GM23338 (cell line): ENCODE measurements around the gene FAM53A. TPM values are rescaled to one million over a fixed set of nuclear protein-coding genes. Genes with fewer than 3 reads are reported as not detected.

Source experiments
- ATAC-seq: fragments of 200-7000 bp; cut with Tn5 transposase; 3 replicates; pipeline ENCODE4 v1.9.1; 2020
- DNase-seq: peaks from one replicate; pipeline ENCODE4 v3.0.0-alpha.2; 2015; ENCODE audit warnings: low spot score
- H2AFZ ChIP-seq: fragments of 200-600 bp; sonication (generic); 2 replicates; pipeline ENCODE4 v1.8.0; 2016; ENCODE audit warnings: antibody characterized with exemption, mild to moderate bottlenecking, moderate library complexity
- H3F3A ChIP-seq: fragments of 200-600 bp; sonication (generic); replicated peaks from 2 replicates; pipeline ENCODE4 v1.8.0; 2017; ENCODE audit warnings: antibody characterized with exemption, mixed run types, low read depth
- H3K27ac ChIP-seq: fragments of 200-600 bp; sonication (generic); 2 replicates; pipeline ENCODE4 v1.6.1; 2016; ENCODE audit warnings: low read depth
- H3K27me3 ChIP-seq: fragments of 200-600 bp; sonication (generic); 2 replicates; pipeline ENCODE4 v1.8.0; 2016; ENCODE audit warnings: mild to moderate bottlenecking, mixed run types, moderate library complexity; ENCODE audit not compliant: insufficient read depth
- H3K36me3 ChIP-seq: fragments of 200-600 bp; sonication (generic); 2 replicates; pipeline ENCODE4 v1.8.0; 2016; ENCODE audit warnings: mild to moderate bottlenecking; ENCODE audit not compliant: insufficient read depth
- H3K4me1 ChIP-seq: fragments of 200-600 bp; sonication (generic); 2 replicates; pipeline ENCODE4 v1.8.0; 2016; ENCODE audit warnings: mild to moderate bottlenecking, moderate library complexity; ENCODE audit not compliant: insufficient read depth
- H3K4me2 ChIP-seq: fragments of 200-600 bp; sonication (generic); 2 replicates; pipeline ENCODE4 v1.7.1; 2017; ENCODE audit warnings: mixed run types
- H3K4me3 ChIP-seq: fragments of 200-600 bp; sonication (generic); 2 replicates; pipeline ENCODE4 v1.6.1; 2016; ENCODE audit warnings: mixed run types
- H3K79me2 ChIP-seq: fragments of 200-600 bp; sonication (generic); replicated peaks from 2 replicates; pipeline ENCODE4 v1.8.0; 2017; ENCODE audit warnings: mild to moderate bottlenecking; ENCODE audit not compliant: insufficient read depth
- H3K9me2 ChIP-seq: fragments of 200-600 bp; sonication (generic); 2 replicates; pipeline ENCODE4 v1.8.0; 2017; ENCODE audit not compliant: insufficient read depth
- H4K20me1 ChIP-seq: fragments of 200-600 bp; sonication (generic); replicated peaks from 2 replicates; pipeline ENCODE4 v1.8.0; 2017; ENCODE audit warnings: mild to moderate bottlenecking; ENCODE audit not compliant: insufficient read depth
- H3K27ac Mint-ChIP-seq: 2 replicates; pipeline ENCODE4 v1.8.0; 2020; ENCODE audit warnings: inconsistent platforms, mild to moderate bottlenecking, moderate library complexity, mixed read lengths
- H3K27me3 Mint-ChIP-seq: 3 replicates; pipeline ENCODE4 v1.8.0; 2022; ENCODE audit warnings: low read depth, mild to moderate bottlenecking, moderate library complexity, mixed read lengths, inconsistent platforms; ENCODE audit not compliant: insufficient read depth, poor library complexity
- H3K36me3 Mint-ChIP-seq: 3 replicates; pipeline ENCODE4 v1.8.0; 2021; ENCODE audit warnings: low read depth, mild to moderate bottlenecking, inconsistent platforms, moderate library complexity, mixed read lengths
- H3K4me1 Mint-ChIP-seq: 3 replicates; pipeline ENCODE4 v1.8.0; 2020; ENCODE audit warnings: mild to moderate bottlenecking, inconsistent platforms, mixed read lengths
- H3K4me3 Mint-ChIP-seq: 3 replicates; pipeline ENCODE4 v1.8.0; 2021; ENCODE audit warnings: moderate library complexity, mild to moderate bottlenecking, inconsistent platforms, mixed read lengths
- H3K9me3 Mint-ChIP-seq: 3 replicates; pipeline ENCODE4 v1.8.0; 2020; ENCODE audit warnings: moderate library complexity, mild to moderate bottlenecking, inconsistent platforms, mixed read lengths
- CREB1 ChIP-seq: fragments of 250-450 bp; sonication (Bioruptor Pico); IDR thresholded peaks from 2 replicates; pipeline ENCODE4 v1.5.0; 2020; ENCODE audit warnings: low read depth, mild to moderate bottlenecking, moderate library complexity
- CTCF ChIP-seq, 2 experiments: fragments of 200-600 bp in 1 of 2; sonication (generic) in 1 of 2; conservative IDR thresholded peaks; 2 replicates each; pipeline versions ENCODE4 v1.5.1 to v1.6.1; 2016 to 2017; ENCODE audit warnings: antibody characterized with exemption in 2 of 2, low read depth in 2 of 2, mild to moderate bottlenecking in 2 of 2, moderate library complexity in 1 of 2
- ETS1 ChIP-seq: IDR thresholded peaks from 2 replicates; pipeline ENCODE4 v1.6.1; 2016; ENCODE audit warnings: antibody characterized with exemption
- EZH2 ChIP-seq: fragments of 200-600 bp; sonication (generic); IDR thresholded peaks from one replicate; pipeline ENCODE4 v1.8.0; 2017; ENCODE audit warnings: antibody characterized with exemption, mild to moderate bottlenecking, low read depth; ENCODE audit not compliant: unreplicated experiment
- EZH2phosphoT487 ChIP-seq: fragments of 200-600 bp; sonication (generic); IDR thresholded peaks from one replicate; pipeline ENCODE4 v1.8.1; 2018; ENCODE audit warnings: antibody characterized with exemption; ENCODE audit not compliant: unreplicated experiment
- JUNB ChIP-seq: IDR thresholded peaks from one replicate; pipeline ENCODE4 v1.6.1; 2016; ENCODE audit warnings: antibody characterized with exemption; ENCODE audit not compliant: unreplicated experiment
- NANOG ChIP-seq: IDR thresholded peaks from 2 replicates; pipeline ENCODE4 v1.6.1; 2016; ENCODE audit warnings: antibody characterized with exemption, borderline replicate concordance
- POLR2AphosphoS5 ChIP-seq: IDR thresholded peaks from 2 replicates; pipeline ENCODE4 v1.6.1; 2016; ENCODE audit warnings: antibody characterized with exemption, low read depth
- REST ChIP-seq: IDR thresholded peaks from one replicate; pipeline ENCODE4 v1.6.1; 2018; ENCODE audit warnings: antibody characterized with exemption; ENCODE audit not compliant: unreplicated experiment
- STAT1 ChIP-seq: IDR thresholded peaks from one replicate; pipeline ENCODE4 v1.6.1; 2016; ENCODE audit warnings: antibody characterized with exemption; ENCODE audit not compliant: unreplicated experiment
- ZNF114 ChIP-seq: fragments of 250-450 bp; sonication (Bioruptor Pico); IDR thresholded peaks from 2 replicates; pipeline ENCODE4 v1.5.0; 2020; ENCODE audit warnings: mild to moderate bottlenecking, moderate library complexity
- ZNF331 ChIP-seq: fragments of 250-450 bp; sonication (Bioruptor Pico); IDR thresholded peaks from 2 replicates; pipeline ENCODE4 v1.5.0; 2020; ENCODE audit warnings: low read depth, mild to moderate bottlenecking, moderate library complexity
- polyA plus RNA-seq: library from polyadenylated mRNA; unstranded; fragments of >200 nt; fragmentation: Nextera tagmentation; extraction: Ambion mirVana; gene quantifications from 2 replicates; pipeline ENCODE4 v1.2.1, GENCODE V29; 2016
- total RNA-seq: library from RNA; depleted of rRNA; stranded (reverse); fragments of >200 nt; shearing (Covaris generic); gene quantifications from 2 replicates; pipeline ENCODE4 v1.2.3, GENCODE V29; 2014
- TF ChIP-seq, protein P1 (sequence below): fragments of 250-450 bp; sonication (Bioruptor Pico); IDR thresholded peaks from 2 replicates; pipeline ENCODE4 v1.5.0; 2020; ENCODE audit warnings: mild to moderate bottlenecking, moderate library complexity

The FAM53A gene
- total and polyA plus RNA-seq, 2 experiments from 2014 or later = 1.1 to 3.1 TPM

- no peak overlapping the region for H3K27ac ChIP-seq
- no peaks in the 10 kb centered on the region for H3K4me1 ChIP-seq
- ATAC-seq (no peak), DNase-seq (no peak)
- Mint-ChIP-seq H3K4me3 (no peak overlapping the region), H3K27me3 (peaks cover 8% of the 10 kb centered on the region), H3K27ac (no peak overlapping the region), H3K9me3 (peaks cover 4% of the 10 kb centered on the region; the same call in 1 of the 3 replicates), H3K4me1 (peaks cover 8% of the 10 kb centered on the region), H3K36me3 (peaks cover 4% of the 10 kb centered on the region; the same call in 2 of the 3 replicates)
- H3K4me2 ChIP-seq = no peak overlapping the region
- no peaks in the 10 kb centered on the region for H3K9me2 ChIP-seq
- no peaks in the 10 kb centered on the region for H3K36me3 ChIP-seq
- H4K20me1 ChIP-seq = no peaks in the 10 kb centered on the region
- H3F3A ChIP-seq = no peaks in the 10 kb centered on the region
- no peaks in the 10 kb centered on the region for H3K79me2 ChIP-seq
- no peak overlapping the region for H2AFZ ChIP-seq
- no peak for TF ChIP-seq POLR2AphosphoS5
- TF ChIP-seq, protein P1, sequence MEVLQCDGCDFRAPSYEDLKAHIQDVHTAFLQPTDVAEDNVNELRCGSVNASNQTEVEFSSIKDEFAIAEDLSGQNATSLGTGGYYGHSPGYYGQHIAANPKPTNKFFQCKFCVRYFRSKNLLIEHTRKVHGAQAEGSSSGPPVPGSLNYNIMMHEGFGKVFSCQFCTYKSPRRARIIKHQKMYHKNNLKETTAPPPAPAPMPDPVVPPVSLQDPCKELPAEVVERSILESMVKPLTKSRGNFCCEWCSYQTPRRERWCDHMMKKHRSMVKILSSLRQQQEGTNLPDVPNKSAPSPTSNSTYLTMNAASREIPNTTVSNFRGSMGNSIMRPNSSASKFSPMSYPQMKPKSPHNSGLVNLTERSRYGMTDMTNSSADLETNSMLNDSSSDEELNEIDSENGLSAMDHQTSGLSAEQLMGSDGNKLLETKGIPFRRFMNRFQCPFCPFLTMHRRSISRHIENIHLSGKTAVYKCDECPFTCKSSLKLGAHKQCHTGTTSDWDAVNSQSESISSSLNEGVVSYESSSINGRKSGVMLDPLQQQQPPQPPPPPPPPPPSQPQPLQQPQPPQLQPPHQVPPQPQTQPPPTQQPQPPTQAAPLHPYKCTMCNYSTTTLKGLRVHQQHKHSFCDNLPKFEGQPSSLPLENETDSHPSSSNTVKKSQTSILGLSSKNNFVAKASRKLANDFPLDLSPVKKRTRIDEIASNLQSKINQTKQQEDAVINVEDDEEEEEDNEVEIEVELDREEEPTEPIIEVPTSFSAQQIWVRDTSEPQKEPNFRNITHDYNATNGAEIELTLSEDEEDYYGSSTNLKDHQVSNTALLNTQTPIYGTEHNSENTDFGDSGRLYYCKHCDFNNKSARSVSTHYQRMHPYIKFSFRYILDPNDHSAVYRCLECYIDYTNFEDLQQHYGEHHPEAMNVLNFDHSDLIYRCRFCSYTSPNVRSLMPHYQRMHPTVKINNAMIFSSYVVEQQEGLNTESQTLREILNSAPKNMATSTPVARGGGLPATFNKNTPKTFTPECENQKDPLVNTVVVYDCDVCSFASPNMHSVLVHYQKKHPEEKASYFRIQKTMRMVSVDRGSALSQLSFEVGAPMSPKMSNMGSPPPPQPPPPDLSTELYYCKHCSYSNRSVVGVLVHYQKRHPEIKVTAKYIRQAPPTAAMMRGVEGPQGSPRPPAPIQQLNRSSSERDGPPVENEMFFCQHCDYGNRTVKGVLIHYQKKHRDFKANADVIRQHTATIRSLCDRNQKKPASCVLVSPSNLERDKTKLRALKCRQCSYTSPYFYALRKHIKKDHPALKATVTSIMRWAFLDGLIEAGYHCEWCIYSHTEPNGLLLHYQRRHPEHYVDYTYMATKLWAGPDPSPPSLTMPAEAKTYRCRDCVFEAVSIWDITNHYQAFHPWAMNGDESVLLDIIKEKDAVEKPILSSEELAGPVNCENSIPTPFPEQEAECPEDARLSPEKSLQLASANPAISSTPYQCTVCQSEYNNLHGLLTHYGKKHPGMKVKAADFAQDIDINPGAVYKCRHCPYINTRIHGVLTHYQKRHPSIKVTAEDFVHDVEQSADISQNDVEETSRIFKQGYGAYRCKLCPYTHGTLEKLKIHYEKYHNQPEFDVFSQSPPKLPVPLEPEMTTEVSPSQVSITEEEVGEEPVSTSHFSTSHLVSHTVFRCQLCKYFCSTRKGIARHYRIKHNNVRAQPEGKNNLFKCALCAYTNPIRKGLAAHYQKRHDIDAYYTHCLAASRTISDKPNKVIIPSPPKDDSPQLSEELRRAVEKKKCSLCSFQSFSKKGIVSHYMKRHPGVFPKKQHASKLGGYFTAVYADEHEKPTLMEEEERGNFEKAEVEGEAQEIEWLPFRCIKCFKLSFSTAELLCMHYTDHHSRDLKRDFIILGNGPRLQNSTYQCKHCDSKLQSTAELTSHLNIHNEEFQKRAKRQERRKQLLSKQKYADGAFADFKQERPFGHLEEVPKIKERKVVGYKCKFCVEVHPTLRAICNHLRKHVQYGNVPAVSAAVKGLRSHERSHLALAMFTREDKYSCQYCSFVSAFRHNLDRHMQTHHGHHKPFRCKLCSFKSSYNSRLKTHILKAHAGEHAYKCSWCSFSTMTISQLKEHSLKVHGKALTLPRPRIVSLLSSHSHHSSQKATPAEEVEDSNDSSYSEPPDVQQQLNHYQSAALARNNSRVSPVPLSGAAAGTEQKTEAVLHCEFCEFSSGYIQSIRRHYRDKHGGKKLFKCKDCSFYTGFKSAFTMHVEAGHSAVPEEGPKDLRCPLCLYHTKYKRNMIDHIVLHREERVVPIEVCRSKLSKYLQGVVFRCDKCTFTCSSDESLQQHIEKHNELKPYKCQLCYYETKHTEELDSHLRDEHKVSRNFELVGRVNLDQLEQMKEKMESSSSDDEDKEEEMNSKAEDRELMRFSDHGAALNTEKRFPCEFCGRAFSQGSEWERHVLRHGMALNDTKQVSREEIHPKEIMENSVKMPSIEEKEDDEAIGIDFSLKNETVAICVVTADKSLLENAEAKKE = no peak
- no peak for TF ChIP-seq ETS1
- TF ChIP-seq ZNF114 = no peak
- TF ChIP-seq STAT1 = no peak
- no peak for TF ChIP-seq CTCF (conservative IDR thresholded peaks at IDR 0.05; ENCODE audit: low read depth in 2 of 2)
- no peak for TF ChIP-seq REST
- TF ChIP-seq CREB1 (CRISPR knock-in tag) = no peak
- no peak for TF ChIP-seq ZNF331 (CRISPR knock-in tag)
- no peak for TF ChIP-seq EZH2
- no peak for TF ChIP-seq JUNB
- TF ChIP-seq NANOG = no peak
- TF ChIP-seq EZH2phosphoT487 = no peak
- H3K27me3 ChIP-seq = no peaks in the 10 kb centered on the region
- no peak overlapping the region for H3K4me3 ChIP-seq
Measured at GRCh38 chr4:1646690-1647089, 37.4 kb downstream of the FAM53A start.
